ENCODE data around the gene PCED1A.

PCED1A gene

GRCh38 chr20:2859330-2860121, 19.1 kb upstream of the PCED1A start:
- no peak for TF ChIP-seq HDGF (IDR thresholded peaks at IDR 0.05; ENCODE audit: borderline replicate concordance)
- no peak for TF ChIP-seq FOXM1 (IDR thresholded peaks at IDR 0.05; ENCODE audit: borderline replicate concordance)
- TF ChIP-seq FOXK2 (IDR thresholded peaks at IDR 0.05), result no peak
- TF ChIP-seq ARNT (IDR thresholded peaks at IDR 0.05), result no peak
- no peak for TF ChIP-seq ELF4 (IDR thresholded peaks at IDR 0.05)
- TF ChIP-seq L3MBTL2 (conservative IDR thresholded peaks at IDR 0.05), result no peak
- no peak for TF ChIP-seq CTBP1 (IDR thresholded peaks at IDR 0.05; ENCODE audit: borderline replicate concordance)
- no peak for TF ChIP-seq SUZ12 (IDR thresholded peaks at IDR 0.05)
- no peak for TF ChIP-seq BHLHE40 (IDR thresholded peaks at IDR 0.05; ENCODE audit: borderline replicate concordance)
- no peak for TF ChIP-seq ZNF384 (IDR thresholded peaks at IDR 0.05)
- TF ChIP-seq LEF1 (IDR thresholded peaks at IDR 0.05; ENCODE audit: borderline replicate concordance), result no peak
- no peak for TF ChIP-seq FOXA1 (IDR thresholded peaks at IDR 0.05)
- no peak for DNase-seq (ENCODE audit: extremely low spot score)
- ChIA-PET CTCF (no interaction called here), POLR2A (interaction anchor here (1.3 kb wide), 1 partner anchor 14 kb away, joined by 3 read pairs; the partner anchor contains the start of gene PTPRA)

- TF ChIP-seq NFRKB (IDR thresholded peaks at IDR 0.05) (no peak), FOXA1 (IDR thresholded peaks at IDR 0.05) (no peak), CTBP1 (IDR thresholded peaks at IDR 0.05; ENCODE audit: borderline replicate concordance) (no peak), SP1 (IDR thresholded peaks at IDR 0.05) (no peak), PKNOX1 (IDR thresholded peaks at IDR 0.05) (no peak), BHLHE40 (IDR thresholded peaks at IDR 0.05; ENCODE audit: borderline replicate concordance) (no peak), SUZ12 (IDR thresholded peaks at IDR 0.05) (no peak), FOXK2 (IDR thresholded peaks at IDR 0.05) (no peak), TARDBP (IDR thresholded peaks at IDR 0.05) (no peak), ZNF384 (IDR thresholded peaks at IDR 0.05) (no peak), LEF1 (IDR thresholded peaks at IDR 0.05; ENCODE audit: borderline replicate concordance) (no peak), ARNT (IDR thresholded peaks at IDR 0.05) (no peak), HDGF (IDR thresholded peaks at IDR 0.05; ENCODE audit: borderline replicate concordance) (no peak), L3MBTL2 (conservative IDR thresholded peaks at IDR 0.05) (no peak)
- POLR2A ChIA-PET, result interaction anchor here (0.6 to 1.3 kb wide), 2 partner anchors 15 to 59 kb away, joined by 3 read pairs; partner anchors contain the start of gene PTPRA
- DNase-seq (ENCODE audit: extremely low spot score), result no peak
- CTCF ChIA-PET, result no interaction called here
Observed at GRCh38 chr20:2858591-2858990, 18.1 kb upstream of the PCED1A start.

- CTCF ChIA-PET, result interaction anchor here (0.7 to 1.4 kb wide), 2 partner anchors 17 to 95 kb away, joined by 4 to 8 read pairs; no protein-coding TSS in a partner anchor
- DNase-seq (ENCODE audit: extremely low spot score), result no peak
- TF ChIP-seq SUZ12 (IDR thresholded peaks at IDR 0.05), result no peak
- TF ChIP-seq ARNT (IDR thresholded peaks at IDR 0.05), result no peak
- no peak for TF ChIP-seq NFRKB (IDR thresholded peaks at IDR 0.05)
- no peak for TF ChIP-seq CTBP1 (IDR thresholded peaks at IDR 0.05; ENCODE audit: borderline replicate concordance)
- no peak for TF ChIP-seq ZNF384 (IDR thresholded peaks at IDR 0.05)
- TF ChIP-seq PKNOX1 (IDR thresholded peaks at IDR 0.05), result no peak
- no peak for TF ChIP-seq ELF4 (IDR thresholded peaks at IDR 0.05)
- no peak for TF ChIP-seq FOXK2 (IDR thresholded peaks at IDR 0.05)
- POLR2A ChIA-PET, result no interaction called here
Observed at GRCh38 chr20:2851086-2851485, 10.6 kb upstream of the PCED1A start.

GRCh38 chr20:2849529-2849928, 9.1 kb upstream of the PCED1A start:
- no peak for TF ChIP-seq TARDBP (IDR thresholded peaks at IDR 0.05)
- no peak for TF ChIP-seq NFRKB (IDR thresholded peaks at IDR 0.05)
- no peak for TF ChIP-seq CTBP1 (IDR thresholded peaks at IDR 0.05; ENCODE audit: borderline replicate concordance)
- TF ChIP-seq FOXK2 (IDR thresholded peaks at IDR 0.05), result no peak
- no peak for TF ChIP-seq SUZ12 (IDR thresholded peaks at IDR 0.05)
- TF ChIP-seq BHLHE40 (IDR thresholded peaks at IDR 0.05; ENCODE audit: borderline replicate concordance), result no peak
- no peak for TF ChIP-seq L3MBTL2 (conservative IDR thresholded peaks at IDR 0.05)
- no peak for TF ChIP-seq ZNF384 (IDR thresholded peaks at IDR 0.05)
- TF ChIP-seq FOXA1 (IDR thresholded peaks at IDR 0.05), result no peak
- no peak for TF ChIP-seq ARNT (IDR thresholded peaks at IDR 0.05)

GRCh38 chr20:2847802-2848201, 7.3 kb upstream of the PCED1A start:
- TF ChIP-seq PKNOX1 (IDR thresholded peaks at IDR 0.05) (no peak), TARDBP (IDR thresholded peaks at IDR 0.05) (no peak), ARNT (IDR thresholded peaks at IDR 0.05) (no peak), FOXA1 (IDR thresholded peaks at IDR 0.05) (no peak), SUZ12 (IDR thresholded peaks at IDR 0.05) (no peak), HDGF (IDR thresholded peaks at IDR 0.05; ENCODE audit: borderline replicate concordance) (no peak), ZNF384 (IDR thresholded peaks at IDR 0.05) (no peak), LEF1 (IDR thresholded peaks at IDR 0.05; ENCODE audit: borderline replicate concordance) (no peak), CTBP1 (IDR thresholded peaks at IDR 0.05; ENCODE audit: borderline replicate concordance) (no peak), SP1 (IDR thresholded peaks at IDR 0.05) (no peak), L3MBTL2 (conservative IDR thresholded peaks at IDR 0.05) (no peak)
- no peak for DNase-seq (ENCODE audit: extremely low spot score)
- ChIA-PET POLR2A (no interaction called here), CTCF (no interaction called here)

More at GRCh38 chr20:2849529-2849928, 9.1 kb upstream of the PCED1A start:
- no peak for DNase-seq (ENCODE audit: extremely low spot score)
- ChIA-PET POLR2A (interaction anchor here (0.6 kb wide), 1 partner anchor 196 kb away, joined by 3 read pairs; no protein-coding TSS in a partner anchor), CTCF (interaction anchor here (0.6 to 1.0 kb wide), 2 partner anchors 60 to 94 kb away, joined by 3 read pairs; no protein-coding TSS in a partner anchor)

- POLR2A ChIA-PET, result no interaction called here
- TF ChIP-seq SUZ12 (IDR thresholded peaks at IDR 0.05) (no peak), TARDBP (IDR thresholded peaks at IDR 0.05) (no peak), ZNF384 (IDR thresholded peaks at IDR 0.05) (no peak), SP1 (IDR thresholded peaks at IDR 0.05) (no peak), PKNOX1 (IDR thresholded peaks at IDR 0.05) (no peak), LEF1 (IDR thresholded peaks at IDR 0.05; ENCODE audit: borderline replicate concordance) (no peak), BHLHE40 (IDR thresholded peaks at IDR 0.05; ENCODE audit: borderline replicate concordance) (no peak), FOXA1 (IDR thresholded peaks at IDR 0.05) (no peak), L3MBTL2 (conservative IDR thresholded peaks at IDR 0.05) (no peak), FOXM1 (IDR thresholded peaks at IDR 0.05; ENCODE audit: borderline replicate concordance) (no peak), ARNT (IDR thresholded peaks at IDR 0.05) (no peak), ELF4 (IDR thresholded peaks at IDR 0.05) (no peak), NFRKB (IDR thresholded peaks at IDR 0.05) (no peak)
- DNase-seq (ENCODE audit: extremely low spot score), result no peak
- CTCF ChIA-PET, result no interaction called here
Observed at GRCh38 chr20:2846698-2847097, 6.2 kb upstream of the PCED1A start.

Measured in HEK293T (cell line).